Measurements from ENCODE around the gene TMEM238.
A peak's percentile ranks its signal among the peaks of the same experiment; 100 is the strongest.

Gene TMEM238

GRCh38 chr19:55354698-55355212, 29.3 kb downstream of the TMEM238 start, which contains the start of gene COX6B2:
Gene COX6B2, minus strand, starts transcription at chr19:55354719. Its CDS starts 198 bp downstream, at chr19:55354521.
- DNase-seq: no peak

GRCh38 chr19:55353803-55354697, 30.0 kb downstream of the TMEM238 start:
- peak; percentile 54 for DNase-seq

- DNase-seq: no peak
Measured at GRCh38 chr19:55353356-55353802, 30.7 kb downstream of the TMEM238 start.

GRCh38 chr19:55352549-55353145, 31.4 kb downstream of the TMEM238 start:
- DNase-seq: no peak

GRCh38 chr19:55352040-55352439, 32.1 kb downstream of the TMEM238 start:
- no peak for DNase-seq

GRCh38 chr19:55350620-55351315, 33.3 kb downstream of the TMEM238 start:
- no peak for DNase-seq

- DNase-seq: no peak
Measured at GRCh38 chr19:55348317-55349034, 35.6 kb downstream of the TMEM238 start.

GRCh38 chr19:55347442-55348009, 36.6 kb downstream of the TMEM238 start:
- no peak for DNase-seq

GRCh38 chr19:55346725-55347441, 37.2 kb downstream of the TMEM238 start:
- no peak for DNase-seq

- no peak for DNase-seq
Measured at GRCh38 chr19:55345818-55346724, 38.0 kb downstream of the TMEM238 start.

GRCh38 chr19:55345101-55345817, 38.8 kb downstream of the TMEM238 start:
- DNase-seq: no peak

GRCh38 chr19:55344444-55344843, 39.6 kb downstream of the TMEM238 start:
- DNase-seq: no peak

- DNase-seq: no peak
Measured at GRCh38 chr19:55341595-55342531, 42.2 kb downstream of the TMEM238 start.

- DNase-seq: peak; percentile 44
Measured at GRCh38 chr19:55341171-55341588, 42.9 kb downstream of the TMEM238 start.

GRCh38 chr19:55340784-55341147, 43.3 kb downstream of the TMEM238 start:
- DNase-seq: no peak

- DNase-seq: no peak
Measured at GRCh38 chr19:55339889-55340783, 44.0 kb downstream of the TMEM238 start.

GRCh38 chr19:55339105-55339888, 44.8 kb downstream of the TMEM238 start, which contains the start of gene KMT5C:
Gene KMT5C, plus strand, starts transcription at chr19:55339876. Its CDS starts 2,061 bp downstream, at chr19:55341937.
- peak; percentile 100 for DNase-seq
